ENCODE measurements around the gene SLC18B1. TPM values are rescaled to one million over a fixed set of nuclear protein-coding genes. Genes with fewer than 3 reads are reported as not detected.

The SLC18B1 gene
- total and polyA plus RNA-seq, 2 of the 13 experiments (the other 11 are each of a cell fraction or from before 2014, with no cell fraction given) = 11.4 to 13.8 TPM

GRCh38 chr6:132813173-132813856 lies 14.9 kb upstream of the SLC18B1 start (continued):
- TF ChIP-seq HOXD1 (CRISPR knock-in tag; IDR thresholded peaks at IDR 0.05) (0 out of 2 replicates have a peak, but pooled peaks have one; percentile 7), ZNF256 (CRISPR knock-in tag; conservative IDR thresholded peaks at IDR 0.05) (peak; percentile 56), ZNF207 (IDR thresholded peaks at IDR 0.05; ENCODE audit: borderline replicate concordance) (no peak), SRF (IDR thresholded peaks at IDR 0.05; ENCODE audit: low read depth, low read length) (no peak), RFX5 (IDR thresholded peaks at IDR 0.05; ENCODE audit: low read depth, low read length) (no peak), ZBTB7A (CRISPR knock-in tag; IDR thresholded peaks at IDR 0.05) (no peak), HMG20B (CRISPR knock-in tag; conservative IDR thresholded peaks at IDR 0.05) (no peak), ZBTB8A (CRISPR knock-in tag; IDR thresholded peaks at IDR 0.05; ENCODE audit: borderline replicate concordance, low read depth) (no peak), SOX6 (IDR thresholded peaks at IDR 0.05) (no peak), SOX6 (CRISPR knock-in tag; IDR thresholded peaks at IDR 0.05) (peak; percentile 59), FOXK1 (CRISPR knock-in tag; IDR thresholded peaks at IDR 0.05; ENCODE audit: borderline replicate concordance, low read depth) (no peak), ZNF446 (CRISPR knock-in tag; IDR thresholded peaks at IDR 0.05) (no peak), SP4 (CRISPR knock-in tag; IDR thresholded peaks at IDR 0.05) (no peak), ZFYVE20 (CRISPR knock-in tag; IDR thresholded peaks at IDR 0.05; ENCODE audit: borderline replicate concordance, low read depth) (no peak), HMGXB4 (CRISPR knock-in tag; IDR thresholded peaks at IDR 0.05; ENCODE audit: borderline replicate concordance in 1 of 2, low read depth in 1 of 2) (peak in 1 of 2 experiments; percentile 49; a peak in 1 of 4 replicates), ZNF205 (CRISPR knock-in tag; IDR thresholded peaks at IDR 0.05) (no peak), ZNF790 (CRISPR knock-in tag; IDR thresholded peaks at IDR 0.05; ENCODE audit: borderline replicate concordance) (no peak)
- TF ChIP-seq, protein P1, sequence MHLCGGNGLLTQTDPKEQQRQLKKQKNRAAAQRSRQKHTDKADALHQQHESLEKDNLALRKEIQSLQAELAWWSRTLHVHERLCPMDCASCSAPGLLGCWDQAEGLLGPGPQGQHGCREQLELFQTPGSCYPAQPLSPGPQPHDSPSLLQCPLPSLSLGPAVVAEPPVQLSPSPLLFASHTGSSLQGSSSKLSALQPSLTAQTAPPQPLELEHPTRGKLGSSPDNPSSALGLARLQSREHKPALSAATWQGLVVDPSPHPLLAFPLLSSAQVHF (CRISPR knock-in tag; IDR thresholded peaks at IDR 0.05) = 0 out of 2 replicates have a peak, but pooled peaks have one; percentile 77
- TF ChIP-seq, protein P2, sequence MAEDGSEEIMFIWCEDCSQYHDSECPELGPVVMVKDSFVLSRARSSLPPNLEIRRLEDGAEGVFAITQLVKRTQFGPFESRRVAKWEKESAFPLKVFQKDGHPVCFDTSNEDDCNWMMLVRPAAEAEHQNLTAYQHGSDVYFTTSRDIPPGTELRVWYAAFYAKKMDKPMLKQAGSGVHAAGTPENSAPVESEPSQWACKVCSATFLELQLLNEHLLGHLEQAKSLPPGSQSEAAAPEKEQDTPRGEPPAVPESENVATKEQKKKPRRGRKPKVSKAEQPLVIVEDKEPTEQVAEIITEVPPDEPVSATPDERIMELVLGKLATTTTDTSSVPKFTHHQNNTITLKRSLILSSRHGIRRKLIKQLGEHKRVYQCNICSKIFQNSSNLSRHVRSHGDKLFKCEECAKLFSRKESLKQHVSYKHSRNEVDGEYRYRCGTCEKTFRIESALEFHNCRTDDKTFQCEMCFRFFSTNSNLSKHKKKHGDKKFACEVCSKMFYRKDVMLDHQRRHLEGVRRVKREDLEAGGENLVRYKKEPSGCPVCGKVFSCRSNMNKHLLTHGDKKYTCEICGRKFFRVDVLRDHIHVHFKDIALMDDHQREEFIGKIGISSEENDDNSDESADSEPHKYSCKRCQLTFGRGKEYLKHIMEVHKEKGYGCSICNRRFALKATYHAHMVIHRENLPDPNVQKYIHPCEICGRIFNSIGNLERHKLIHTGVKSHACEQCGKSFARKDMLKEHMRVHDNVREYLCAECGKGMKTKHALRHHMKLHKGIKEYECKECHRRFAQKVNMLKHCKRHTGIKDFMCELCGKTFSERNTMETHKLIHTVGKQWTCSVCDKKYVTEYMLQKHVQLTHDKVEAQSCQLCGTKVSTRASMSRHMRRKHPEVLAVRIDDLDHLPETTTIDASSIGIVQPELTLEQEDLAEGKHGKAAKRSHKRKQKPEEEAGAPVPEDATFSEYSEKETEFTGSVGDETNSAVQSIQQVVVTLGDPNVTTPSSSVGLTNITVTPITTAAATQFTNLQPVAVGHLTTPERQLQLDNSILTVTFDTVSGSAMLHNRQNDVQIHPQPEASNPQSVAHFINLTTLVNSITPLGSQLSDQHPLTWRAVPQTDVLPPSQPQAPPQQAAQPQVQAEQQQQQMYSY (CRISPR knock-in tag; IDR thresholded peaks at IDR 0.05) = no peak

Measured in HepG2 (cell line).